B cell (primary cell): ENCODE results near the gene PRKAG2. TPM values are rescaled to one million over a fixed set of nuclear protein-coding genes. Genes with fewer than 3 reads are reported as not detected.

Source experiments
- ATAC-seq: fragments of 200-7000 bp; cut with Tn5 transposase; one replicate; pipeline ENCODE4 v1.10.0; 2021; ENCODE audit warnings: low read depth, mild to moderate bottlenecking, moderate number of reproducible peaks, moderate library complexity
- CTCF ChIA-PET: fragments of 350-600 bp; sonication (Branson Sonifier 250); formaldehyde crosslinking; loops from one replicate; lab custom pipeline; 2021; ENCODE audit warnings: antibody characterized with exemption, inconsistent platforms; lab: Charles Lee
- POLR2A ChIA-PET: fragments of 350-600 bp; sonication (Branson Sonifier 250); formaldehyde crosslinking; loops from one replicate; lab custom pipeline; 2021; ENCODE audit warnings: antibody characterized with exemption; lab: Charles Lee
- DNase-seq: peaks from one replicate; pipeline ENCODE4 v3.0.0; 2013
- H2AFZ ChIP-seq: 2 replicates; pipeline ENCODE4 v1.6.1; 2012; ENCODE audit warnings: mild to moderate bottlenecking, low read depth, low read length; ENCODE audit not compliant: insufficient read depth, poor library complexity, severe bottlenecking
- H3K27ac ChIP-seq, 2 donors: 1 replicate in 1 of 2; 2 replicates in 1 of 2; pipeline ENCODE4 v1.5.1; 2012 to 2013; ENCODE audit warnings: low read length in 2 of 2, mild to moderate bottlenecking in 2 of 2, moderate library complexity in 1 of 2
- H3K27me3 ChIP-seq, 4 experiments: fragments of 200-600 bp in 1 of 4; sonication (generic) in 1 of 4; replicated peaks in 1 of 4; 1 replicate in 2 of 4; 2 replicates in 2 of 4; pipeline versions ENCODE4 v1.6.1 to v1.7.0; 2013 to 2016; ENCODE audit warnings: low read length in 3 of 4, mild to moderate bottlenecking in 2 of 4, mixed read lengths in 1 of 4, moderate library complexity in 1 of 4; ENCODE audit not compliant: insufficient read depth in 4 of 4, control insufficient read depth in 3 of 4; ENCODE audit errors: control extremely low read depth in 1 of 4
- H3K36me3 ChIP-seq, 2 experiments: replicated peaks in 1 of 2; 1 replicate in 1 of 2; 2 replicates in 1 of 2; pipeline versions ENCODE4 v1.6.1 to v1.7.1; 2013; ENCODE audit warnings: low read length in 1 of 2; ENCODE audit not compliant: insufficient read depth in 2 of 2, control insufficient read depth in 1 of 2; ENCODE audit errors: control extremely low read depth in 1 of 2, extremely low read depth in 1 of 2
- H3K4me1 ChIP-seq, 2 donors: fragments of 200-600 bp in 1 of 2; sonication (generic) in 1 of 2; 1 replicate in 1 of 2; 2 replicates in 1 of 2; pipeline versions ENCODE4 v1.5.1 to v1.6.1; 2013 to 2017; ENCODE audit warnings: low read length in 2 of 2; ENCODE audit not compliant: control insufficient read depth in 2 of 2, insufficient read depth in 2 of 2
- H3K4me2 ChIP-seq: replicated peaks from 2 replicates; pipeline ENCODE3; 2012; ENCODE audit warnings: mild to moderate bottlenecking, low read depth, low read length; ENCODE audit not compliant: poor library complexity, severe bottlenecking
- H3K4me3 ChIP-seq, 5 experiments: fragments of 200-600 bp in 1 of 5; sonication (generic) in 1 of 5; 1 replicate in 3 of 5; 2 replicates in 2 of 5; pipeline versions ENCODE4 v1.5.1 to v1.7.0; 2011 to 2016; ENCODE audit warnings: low read length in 4 of 5, mild to moderate bottlenecking in 4 of 5, low read depth in 2 of 5, control low read depth in 1 of 5, moderate library complexity in 1 of 5; ENCODE audit not compliant: insufficient read depth in 1 of 5; ENCODE audit errors: control extremely low read depth in 1 of 5, extremely low read depth in 1 of 5
- H3K79me2 ChIP-seq: fragments of 200-600 bp; sonication (generic); one replicate; pipeline ENCODE4 v1.6.0; 2016; ENCODE audit warnings: low read length; ENCODE audit not compliant: control insufficient read depth, insufficient read depth
- H3K9ac ChIP-seq: fragments of 200-600 bp; sonication (generic); 2 replicates; pipeline ENCODE4 v1.6.1; 2017; ENCODE audit warnings: mild to moderate bottlenecking, low read length, moderate library complexity
- H3K9me3 ChIP-seq, 3 donors: one replicate each; pipeline versions ENCODE4 v1.6.1 to v1.7.1; 2013; ENCODE audit warnings: low read length in 2 of 3; ENCODE audit not compliant: control insufficient read depth in 2 of 3, insufficient read depth in 1 of 3; ENCODE audit errors: control extremely low read depth in 1 of 3
- H4K20me1 ChIP-seq: 2 replicates; pipeline ENCODE4 v1.6.0; 2012; ENCODE audit warnings: mild to moderate bottlenecking, low read length; ENCODE audit not compliant: insufficient read depth, control insufficient read depth, poor library complexity, severe bottlenecking
- H3K27ac Mint-ChIP-seq: one replicate; pipeline ENCODE4 v1.8.0; 2021; ENCODE audit warnings: mixed read lengths
- H3K27me3 Mint-ChIP-seq: one replicate; pipeline ENCODE4 v1.8.0; 2021; ENCODE audit warnings: mixed read lengths
- H3K4me1 Mint-ChIP-seq: one replicate; pipeline ENCODE4 v1.8.0; 2021; ENCODE audit warnings: mixed read lengths
- H3K4me3 Mint-ChIP-seq: one replicate; pipeline ENCODE4 v1.8.0; 2021; ENCODE audit warnings: mixed read lengths
- H3K9me3 Mint-ChIP-seq: one replicate; pipeline ENCODE4 v1.8.0; 2022; ENCODE audit warnings: mixed read lengths; ENCODE audit not compliant: insufficient read depth
- CTCF ChIP-seq: fragments of 200-600 bp; IDR thresholded peaks from one replicate; pipeline ENCODE4 v1.8.0; 2022; ENCODE audit warnings: antibody characterized with exemption, mild to moderate bottlenecking
- EZH2 ChIP-seq: IDR thresholded peaks from 2 replicates; pipeline ENCODE4 v1.6.1; 2012; ENCODE audit warnings: borderline replicate concordance, low read depth, mild to moderate bottlenecking, moderate library complexity, low read length; ENCODE audit not compliant: insufficient read depth, poor library complexity, severe bottlenecking
- WGBS: methylation state at CpG from one replicate; pipeline ENCODE4 v1.1.5; 2013; ENCODE audit warnings: missing lambda C conversion rate; ENCODE audit not compliant: insufficient coverage; 5-methylcytosine and 5-hydroxymethylcytosine counted together
- intact Hi-C: fragments of 100-400 bp; cut with micrococcal nuclease; formaldehyde crosslinking; loops from one replicate; pipeline ENCODE4 v1.10.0; 2022
- polyA plus RNA-seq: library from polyadenylated mRNA; depleted of rRNA; stranded (reverse); fragments of >200 nt; gene quantifications from 2 replicates; pipeline ENCODE4 v1.2.3, GENCODE V29; 2012
- total RNA-seq, 2 donors: library from RNA; stranded (reverse); fragments of 120-200 nt in 1 of 2; gene quantifications; 1 replicate in 1 of 2; 2 replicates in 1 of 2; pipeline versions ENCODE4 v1.2.3 to v1.2.4, GENCODE V29; 2013 to 2022

PRKAG2 gene
- total and polyA plus RNA-seq, 2 donors (not counting 1 experiment from before 2014, with no cell fraction given), result 22.1 to 56.3 TPM

GRCh38 chr7:151658778-151659177 lies 218.1 kb downstream of the PRKAG2 start:
- Histone ChIP-seq H3K4me1 (no peaks in the 10 kb centered on the region), H3K36me3 (no peaks in the 10 kb centered on the region), H2AFZ (no peak overlapping the region), H3K9ac (no peak overlapping the region), H3K27me3 (no peaks in the 10 kb centered on the region), H3K9me3 (no peaks in the 10 kb centered on the region), H3K4me2 (no peak overlapping the region), H3K79me2 (no peaks in the 10 kb centered on the region), H3K4me3 (no peak overlapping the region), H3K27ac (no peak overlapping the region), H4K20me1 (no peaks in the 10 kb centered on the region)
- H3K4me3 Mint-ChIP-seq, result no peak overlapping the region
- ATAC-seq (no peak), DNase-seq (no peak)
- H3K4me1 Mint-ChIP-seq, result no peaks in the 10 kb centered on the region
- H3K27me3 Mint-ChIP-seq, result no peaks in the 10 kb centered on the region
- intact Hi-C loops, result no loop called here
- CTCF ChIA-PET, result no interaction called here
- TF ChIP-seq EZH2 (no peak), CTCF (no peak)
- POLR2A ChIA-PET, result no interaction called here
- H3K27ac Mint-ChIP-seq, result no peak overlapping the region
- WGBS, result no CpG with 5 or more reads among the region's 1 CpG
- no peaks in the 10 kb centered on the region for H3K9me3 Mint-ChIP-seq

GRCh38 chr7:151657173-151657572 lies 219.7 kb downstream of the PRKAG2 start:
- no peak for DNase-seq
- CTCF ChIA-PET, result no interaction called here
- no peaks in the 10 kb centered on the region for H3K4me1 Mint-ChIP-seq

More at GRCh38 chr7:151657173-151657572, 219.7 kb downstream of the PRKAG2 start:
- Mint-ChIP-seq H3K27ac (no peak overlapping the region), H3K9me3 (no peaks in the 10 kb centered on the region), H3K27me3 (no peaks in the 10 kb centered on the region), H3K4me3 (no peak overlapping the region)
- Histone ChIP-seq H3K27ac (no peak overlapping the region), H3K9me3 (no peaks in the 10 kb centered on the region), H3K36me3 (no peaks in the 10 kb centered on the region), H3K79me2 (no peaks in the 10 kb centered on the region), H3K4me1 (no peaks in the 10 kb centered on the region), H4K20me1 (no peaks in the 10 kb centered on the region), H3K4me2 (no peak overlapping the region), H3K4me3 (no peak overlapping the region), H2AFZ (no peak overlapping the region), H3K9ac (no peak overlapping the region), H3K27me3 (no peaks in the 10 kb centered on the region)
- intact Hi-C loops, result no loop called here
- 100% methylated on average over 3 of the region's 3 CpGs for WGBS
- POLR2A ChIA-PET, result no interaction called here
- ATAC-seq, result no peak
- no peak for TF ChIP-seq CTCF
- TF ChIP-seq EZH2, result no peak
